Neural progenitor cell (in vitro differentiated cells): Measurements from ENCODE around the gene FAM149A. TPM values are rescaled to one million over a fixed set of nuclear protein-coding genes. Genes with fewer than 3 reads are reported as not detected.

Experiments used
- DNase-seq: peaks from one replicate; pipeline ENCODE4 v3.0.0-alpha.2; 2016; ENCODE audit warnings: low spot score
- H2AFZ ChIP-seq: fragments of 200-600 bp; sonication (generic); replicated peaks from 2 replicates; pipeline ENCODE4 v1.6.1; 2016; ENCODE audit warnings: antibody characterized with exemption
- H3F3A ChIP-seq: fragments of 200-600 bp; sonication (generic); 2 replicates; pipeline ENCODE4 v1.6.1; 2016; ENCODE audit warnings: antibody characterized with exemption, low read depth
- H3K27ac ChIP-seq: fragments of 200-600 bp; sonication (generic); 2 replicates; pipeline ENCODE4 v1.5.1; 2016; ENCODE audit warnings: mild to moderate bottlenecking
- H3K27me3 ChIP-seq: fragments of 200-600 bp; sonication (generic); 2 replicates; pipeline ENCODE4 v1.6.1; 2016; ENCODE audit warnings: mild to moderate bottlenecking, moderate library complexity
- H3K36me3 ChIP-seq: fragments of 200-600 bp; sonication (generic); 2 replicates; pipeline ENCODE4 v1.5.1; 2016
- H3K4me1 ChIP-seq: fragments of 200-600 bp; sonication (generic); 2 replicates; pipeline ENCODE4 v1.6.1; 2016; ENCODE audit warnings: mixed run types
- H3K4me2 ChIP-seq: fragments of 200-600 bp; sonication (generic); 2 replicates; pipeline ENCODE4 v1.6.1; 2016
- H3K4me3 ChIP-seq: fragments of 200-600 bp; sonication (generic); 2 replicates; pipeline ENCODE4 v1.5.1; 2016
- H3K79me2 ChIP-seq: fragments of 200-600 bp; sonication (generic); 2 replicates; pipeline ENCODE4 v1.6.1; 2016; ENCODE audit warnings: low read depth
- H3K9ac ChIP-seq: fragments of 200-600 bp; sonication (generic); 2 replicates; pipeline ENCODE4 v1.6.1; 2016
- H3K9me3 ChIP-seq: fragments of 200-600 bp; sonication (generic); 2 replicates; pipeline ENCODE4 v1.5.1; 2016; ENCODE audit warnings: low read depth
- H4K20me1 ChIP-seq: fragments of 200-600 bp; sonication (generic); 2 replicates; pipeline ENCODE4 v1.6.1; 2016; ENCODE audit warnings: low read depth
- H3K27ac Mint-ChIP-seq: 3 replicates; pipeline ENCODE4 v1.8.0; 2021; ENCODE audit warnings: mixed read lengths
- H3K27me3 Mint-ChIP-seq: 2 replicates; pipeline ENCODE4 v1.8.0; 2022; ENCODE audit warnings: low read depth, mild to moderate bottlenecking, inconsistent platforms, moderate library complexity, mixed read lengths; ENCODE audit not compliant: insufficient read depth
- H3K36me3 Mint-ChIP-seq: 3 replicates; pipeline ENCODE4 v1.8.0; 2021; ENCODE audit warnings: mixed read lengths
- H3K4me1 Mint-ChIP-seq: 3 replicates; pipeline ENCODE4 v1.8.0; 2021; ENCODE audit warnings: mixed read lengths
- H3K4me3 Mint-ChIP-seq: 3 replicates; pipeline ENCODE4 v1.8.0; 2021; ENCODE audit warnings: mild to moderate bottlenecking, moderate library complexity, mixed read lengths
- H3K9me3 Mint-ChIP-seq: 3 replicates; pipeline ENCODE4 v1.8.0; 2020; ENCODE audit warnings: mixed read lengths
- CTCF ChIP-seq: fragments of 200-600 bp; sonication (generic); IDR thresholded peaks from 2 replicates; pipeline ENCODE4 v1.5.1; 2017; ENCODE audit warnings: antibody characterized with exemption, mild to moderate bottlenecking
- EZH2 ChIP-seq: fragments of 200-600 bp; sonication (generic); IDR thresholded peaks from 2 replicates; pipeline ENCODE4 v1.6.1; 2017; ENCODE audit warnings: antibody characterized with exemption, mild to moderate bottlenecking, moderate library complexity
- EZH2phosphoT487 ChIP-seq: fragments of 200-600 bp; sonication (generic); IDR thresholded peaks from 2 replicates; pipeline ENCODE4 v1.6.1; 2017; ENCODE audit warnings: antibody characterized with exemption
- total RNA-seq: library from RNA; depleted of rRNA; stranded (reverse); fragments of >200 nt; gene quantifications from 2 replicates; pipeline ENCODE4 v1.2.3, GENCODE V29; 2015; ENCODE audit warnings: low replicate concordance

FAM149A gene
- total RNA-seq, 1 donor from 2014 or later: 4.6 TPM

GRCh38 chr4:186082221-186082620 lies 22.3 kb upstream of the FAM149A start:
- H3K79me2 ChIP-seq: no peaks in the 10 kb centered on the region
- Mint-ChIP-seq H3K27ac (no peak overlapping the region), H3K4me3 (no peak overlapping the region), H3K4me1 (peaks cover 31% of the 10 kb centered on the region), H3K27me3 (no peaks in the 10 kb centered on the region), H3K9me3 (peaks cover 7% of the 10 kb centered on the region), H3K36me3 (peaks cover 2% of the 10 kb centered on the region)
- H3K4me1 ChIP-seq: peaks cover 21% of the 10 kb centered on the region
- no peak overlapping the region for H3K9ac ChIP-seq
- H3K9me3 ChIP-seq: no peaks in the 10 kb centered on the region
- peak overlapping the region; percentile 18 for H2AFZ ChIP-seq
- H3K4me2 ChIP-seq: no peak overlapping the region
- no peak overlapping the region for H3K27ac ChIP-seq
- H3K36me3 ChIP-seq: no peaks in the 10 kb centered on the region
- TF ChIP-seq EZH2phosphoT487 (no peak), EZH2 (no peak), CTCF (no peak)
- H3K4me3 ChIP-seq: no peak overlapping the region
- no peak for DNase-seq
- peaks cover 38% of the 10 kb centered on the region for H3F3A ChIP-seq
- H3K27me3 ChIP-seq: no peaks in the 10 kb centered on the region
- H4K20me1 ChIP-seq: no peaks in the 10 kb centered on the region

GRCh38 chr4:186088523-186088922 lies 16.0 kb upstream of the FAM149A start:
- Histone ChIP-seq H3K9ac (no peak overlapping the region), H4K20me1 (no peaks in the 10 kb centered on the region), H3F3A (no peaks in the 10 kb centered on the region), H3K27me3 (no peaks in the 10 kb centered on the region), H3K4me1 (no peaks in the 10 kb centered on the region), H3K9me3 (no peaks in the 10 kb centered on the region), H3K27ac (no peak overlapping the region), H3K4me2 (no peak overlapping the region), H3K79me2 (no peaks in the 10 kb centered on the region), H3K36me3 (no peaks in the 10 kb centered on the region), H2AFZ (no peak overlapping the region), H3K4me3 (no peak overlapping the region)
- H3K27me3 Mint-ChIP-seq: peaks cover 6% of the 10 kb centered on the region
- H3K36me3 Mint-ChIP-seq: no peaks in the 10 kb centered on the region
- no peak overlapping the region for H3K4me3 Mint-ChIP-seq
- no peaks in the 10 kb centered on the region for H3K4me1 Mint-ChIP-seq
- peaks cover 9% of the 10 kb centered on the region for H3K9me3 Mint-ChIP-seq
- TF ChIP-seq EZH2: no peak
- TF ChIP-seq CTCF: no peak
- TF ChIP-seq EZH2phosphoT487: no peak
- no peak overlapping the region for H3K27ac Mint-ChIP-seq
- DNase-seq: no peak

- no peak overlapping the region for H3K9ac ChIP-seq
- Mint-ChIP-seq H3K27me3 (peaks cover 6% of the 10 kb centered on the region), H3K27ac (no peak overlapping the region), H3K9me3 (peaks cover 9% of the 10 kb centered on the region), H3K4me1 (no peaks in the 10 kb centered on the region), H3K4me3 (no peak overlapping the region), H3K36me3 (no peaks in the 10 kb centered on the region)
- no peaks in the 10 kb centered on the region for H3K27me3 ChIP-seq
- H3K27ac ChIP-seq: no peak overlapping the region
- H3K9me3 ChIP-seq: no peaks in the 10 kb centered on the region
- H3F3A ChIP-seq: no peaks in the 10 kb centered on the region
- no peaks in the 10 kb centered on the region for H3K4me1 ChIP-seq
- DNase-seq: no peak
- H2AFZ ChIP-seq: no peak overlapping the region
- no peaks in the 10 kb centered on the region for H3K79me2 ChIP-seq
- no peak overlapping the region for H3K4me2 ChIP-seq
- no peaks in the 10 kb centered on the region for H3K36me3 ChIP-seq
- TF ChIP-seq EZH2 (no peak), CTCF (no peak), EZH2phosphoT487 (no peak)
- H3K4me3 ChIP-seq: no peak overlapping the region
- no peaks in the 10 kb centered on the region for H4K20me1 ChIP-seq
Measured at GRCh38 chr4:186092296-186092695, 12.2 kb upstream of the FAM149A start.

GRCh38 chr4:186095406-186095805 lies 9.1 kb upstream of the FAM149A start:
- Histone ChIP-seq H3F3A (no peaks in the 10 kb centered on the region), H4K20me1 (no peaks in the 10 kb centered on the region), H3K36me3 (no peaks in the 10 kb centered on the region), H3K4me2 (no peak overlapping the region), H3K9me3 (no peaks in the 10 kb centered on the region), H2AFZ (no peak overlapping the region), H3K4me3 (no peak overlapping the region), H3K79me2 (no peaks in the 10 kb centered on the region), H3K27me3 (no peaks in the 10 kb centered on the region), H3K4me1 (no peaks in the 10 kb centered on the region), H3K9ac (no peak overlapping the region), H3K27ac (no peak overlapping the region)
- Mint-ChIP-seq H3K9me3 (peaks cover 5% of the 10 kb centered on the region), H3K4me3 (no peak overlapping the region), H3K36me3 (no peaks in the 10 kb centered on the region), H3K27me3 (no peaks in the 10 kb centered on the region), H3K4me1 (no peaks in the 10 kb centered on the region), H3K27ac (no peak overlapping the region)
- no peak for DNase-seq
- TF ChIP-seq EZH2phosphoT487: no peak
- TF ChIP-seq EZH2: no peak
- no peak for TF ChIP-seq CTCF
